Endothelial cell (in vitro differentiated cells): ENCODE results near the gene SLAMF9. TPM values are rescaled to one million over a fixed set of nuclear protein-coding genes. Genes with fewer than 3 reads are reported as not detected.
A peak's percentile ranks its signal among the peaks of the same experiment; 100 is the strongest.

ENCODE experiments used
- DNase-seq: peaks from one replicate; pipeline ENCODE4 v3.0.0; 2021; ENCODE audit warnings: low spot score
- H3K27ac Mint-ChIP-seq: one replicate; pipeline ENCODE4 v1.8.0; 2021; ENCODE audit warnings: mixed read lengths, inconsistent platforms; ENCODE audit not compliant: unreplicated experiment
- H3K27me3 Mint-ChIP-seq: one replicate; pipeline ENCODE4 v1.8.0; 2021; ENCODE audit warnings: mild to moderate bottlenecking, moderate library complexity, mixed read lengths, inconsistent platforms; ENCODE audit not compliant: unreplicated experiment
- H3K36me3 Mint-ChIP-seq: one replicate; pipeline ENCODE4 v1.8.0; 2021; ENCODE audit warnings: mild to moderate bottlenecking, low read depth, mixed read lengths, inconsistent platforms; ENCODE audit not compliant: unreplicated experiment
- H3K4me1 Mint-ChIP-seq: one replicate; pipeline ENCODE4 v1.8.0; 2021; ENCODE audit warnings: mild to moderate bottlenecking, mixed read lengths, inconsistent platforms; ENCODE audit not compliant: unreplicated experiment
- H3K4me3 Mint-ChIP-seq: one replicate; pipeline ENCODE4 v1.8.0; 2021; ENCODE audit warnings: mild to moderate bottlenecking, mixed read lengths, inconsistent platforms; ENCODE audit not compliant: unreplicated experiment
- H3K9me3 Mint-ChIP-seq: one replicate; pipeline ENCODE4 v1.8.0; 2021; ENCODE audit warnings: mixed read lengths, inconsistent platforms; ENCODE audit not compliant: unreplicated experiment
- total RNA-seq: library from RNA; stranded (reverse); fragmentation: NEBNext Ultra II Directional; extraction: Animal tissue kit (Norgen Biotek cat#: 25700); gene quantifications from one replicate; pipeline ENCODE4 v1.2.1, GENCODE V29; 2021; ENCODE audit not compliant: unreplicated experiment
- TF ChIP-seq, protein P1 (sequence below): fragments of 200-600 bp; sonication (generic); IDR thresholded peaks from one replicate; pipeline ENCODE4 v1.5.0; 2021; ENCODE audit warnings: antibody characterized with exemption; ENCODE audit not compliant: unreplicated experiment

The SLAMF9 gene
- total RNA-seq, 1 donor from 2014 or later, result not detected

DNA sequence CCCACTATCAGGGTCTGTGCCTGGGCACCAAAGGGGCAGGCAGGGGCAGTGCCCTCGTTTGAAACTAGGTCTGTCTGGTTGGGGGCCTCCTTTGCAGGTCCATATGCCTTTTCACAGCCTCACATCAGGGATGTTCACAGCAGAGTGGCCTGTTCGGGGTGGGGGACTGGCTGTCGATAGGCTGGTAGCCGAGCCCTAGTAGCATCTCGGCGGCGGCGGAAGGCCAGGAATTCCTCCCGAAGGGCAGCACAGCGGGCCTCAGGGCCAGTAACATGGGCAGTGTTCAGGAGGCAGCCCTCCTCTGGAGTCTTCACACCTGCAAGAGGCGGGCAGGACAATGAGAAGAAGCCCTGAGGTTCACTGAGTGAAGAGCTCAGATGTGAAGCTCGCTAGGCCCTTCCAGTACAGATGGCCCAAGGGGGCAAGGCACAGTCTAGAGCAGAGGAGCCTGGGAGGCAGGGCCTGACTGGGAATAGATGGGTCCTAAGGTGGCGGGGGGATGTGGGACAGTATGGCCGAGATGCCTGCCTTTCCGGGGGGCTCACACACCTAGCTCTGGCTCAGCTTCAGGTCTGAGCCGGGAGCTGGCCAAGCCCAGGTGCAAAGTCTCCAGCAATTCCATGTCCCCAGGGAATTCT is 26.7 kb downstream of the SLAMF9 start:
- Mint-ChIP-seq H3K27me3 (peaks cover 25% of the 10 kb centered on the region), H3K36me3 (peaks cover 17% of the 10 kb centered on the region), H3K27ac (no peak overlapping the region), H3K9me3 (peaks cover 3% of the 10 kb centered on the region), H3K4me3 (peak overlapping the region; percentile 8), H3K4me1 (peaks cover 15% of the 10 kb centered on the region)
- no peak for DNase-seq
- TF ChIP-seq, protein P1, sequence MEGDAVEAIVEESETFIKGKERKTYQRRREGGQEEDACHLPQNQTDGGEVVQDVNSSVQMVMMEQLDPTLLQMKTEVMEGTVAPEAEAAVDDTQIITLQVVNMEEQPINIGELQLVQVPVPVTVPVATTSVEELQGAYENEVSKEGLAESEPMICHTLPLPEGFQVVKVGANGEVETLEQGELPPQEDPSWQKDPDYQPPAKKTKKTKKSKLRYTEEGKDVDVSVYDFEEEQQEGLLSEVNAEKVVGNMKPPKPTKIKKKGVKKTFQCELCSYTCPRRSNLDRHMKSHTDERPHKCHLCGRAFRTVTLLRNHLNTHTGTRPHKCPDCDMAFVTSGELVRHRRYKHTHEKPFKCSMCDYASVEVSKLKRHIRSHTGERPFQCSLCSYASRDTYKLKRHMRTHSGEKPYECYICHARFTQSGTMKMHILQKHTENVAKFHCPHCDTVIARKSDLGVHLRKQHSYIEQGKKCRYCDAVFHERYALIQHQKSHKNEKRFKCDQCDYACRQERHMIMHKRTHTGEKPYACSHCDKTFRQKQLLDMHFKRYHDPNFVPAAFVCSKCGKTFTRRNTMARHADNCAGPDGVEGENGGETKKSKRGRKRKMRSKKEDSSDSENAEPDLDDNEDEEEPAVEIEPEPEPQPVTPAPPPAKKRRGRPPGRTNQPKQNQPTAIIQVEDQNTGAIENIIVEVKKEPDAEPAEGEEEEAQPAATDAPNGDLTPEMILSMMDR, result no peak

GRCh38 chr1:159925719-159926078 is 28.3 kb downstream of the SLAMF9 start:
- no peak for DNase-seq
- Mint-ChIP-seq H3K9me3 (peaks cover 3% of the 10 kb centered on the region), H3K36me3 (peaks cover 17% of the 10 kb centered on the region), H3K27me3 (peaks cover 32% of the 10 kb centered on the region), H3K4me3 (peak overlapping the region; percentile 91), H3K27ac (peak overlapping the region; percentile 70), H3K4me1 (peaks cover 20% of the 10 kb centered on the region)
- TF ChIP-seq, protein P1, result no peak

- DNase-seq, result peak; percentile 80
- Mint-ChIP-seq H3K9me3 (peaks cover 3% of the 10 kb centered on the region), H3K36me3 (peaks cover 23% of the 10 kb centered on the region), H3K4me3 (peak within 1 kb of the TSS; percentile 94), H3K27me3 (peaks cover 32% of the 10 kb centered on the region), H3K4me1 (peaks cover 20% of the 10 kb centered on the region), H3K27ac (peak within 1 kb of the TSS; percentile 100)
- TF ChIP-seq, protein P1, result no peak
Observed at GRCh38 chr1:159924791-159925718, 29.0 kb downstream of the SLAMF9 start, which contains the start of gene TAGLN2. Gene TAGLN2, minus strand, starts transcription at chr1:159925507. Its CDS starts 4,998 bp downstream, at chr1:159920509.

DNA sequence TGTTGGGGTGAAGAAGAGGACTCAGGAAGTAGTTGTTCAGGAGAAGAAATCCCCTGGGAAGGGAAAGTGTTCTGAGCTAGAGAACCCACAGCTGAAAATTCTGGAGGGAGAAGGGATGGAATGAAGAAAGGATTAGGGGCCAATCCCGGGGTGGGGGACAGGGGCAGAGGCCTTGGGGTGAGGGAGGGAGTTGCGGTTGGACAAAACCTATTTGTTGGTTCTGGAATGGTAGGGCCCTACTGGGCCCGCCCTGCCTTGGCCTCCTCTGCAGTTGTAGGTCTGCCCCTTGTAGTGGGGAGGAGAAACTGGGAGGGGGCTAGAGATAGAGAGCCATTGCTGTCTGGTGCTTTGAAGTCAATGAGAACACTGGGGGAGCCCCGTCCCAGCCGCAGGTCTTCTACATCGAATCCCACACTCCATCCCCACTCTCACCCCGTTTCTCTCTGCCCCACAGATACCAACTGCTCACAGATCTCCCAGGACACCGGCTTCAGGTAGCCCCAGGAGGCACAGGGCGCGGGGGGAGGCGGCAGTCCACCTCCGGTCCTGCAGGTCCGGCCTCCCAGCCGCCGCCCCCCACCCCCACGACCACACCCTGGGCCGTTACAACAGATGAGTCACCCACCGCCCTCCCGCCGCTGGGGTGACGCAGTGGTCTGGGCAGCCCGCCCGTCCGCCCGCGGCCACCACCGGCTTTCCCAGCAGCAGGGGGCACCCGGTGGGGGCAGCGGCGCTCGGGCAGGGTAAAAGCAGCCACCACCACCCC is 29.8 kb downstream of the SLAMF9 start:
- peak overlapping the region; percentile 94 for H3K4me3 Mint-ChIP-seq
- H3K27me3 Mint-ChIP-seq, result peaks cover 35% of the 10 kb centered on the region
- H3K36me3 Mint-ChIP-seq, result peaks cover 30% of the 10 kb centered on the region
- TF ChIP-seq, protein P1, result no peak
- DNase-seq, result peak; percentile 47
- H3K4me1 Mint-ChIP-seq, result peaks cover 20% of the 10 kb centered on the region
- peaks cover 3% of the 10 kb centered on the region for H3K9me3 Mint-ChIP-seq
- H3K27ac Mint-ChIP-seq, result peak overlapping the region; percentile 100
